ENCODE measurements around the gene CNRIP1.

The CNRIP1 gene

DNA sequence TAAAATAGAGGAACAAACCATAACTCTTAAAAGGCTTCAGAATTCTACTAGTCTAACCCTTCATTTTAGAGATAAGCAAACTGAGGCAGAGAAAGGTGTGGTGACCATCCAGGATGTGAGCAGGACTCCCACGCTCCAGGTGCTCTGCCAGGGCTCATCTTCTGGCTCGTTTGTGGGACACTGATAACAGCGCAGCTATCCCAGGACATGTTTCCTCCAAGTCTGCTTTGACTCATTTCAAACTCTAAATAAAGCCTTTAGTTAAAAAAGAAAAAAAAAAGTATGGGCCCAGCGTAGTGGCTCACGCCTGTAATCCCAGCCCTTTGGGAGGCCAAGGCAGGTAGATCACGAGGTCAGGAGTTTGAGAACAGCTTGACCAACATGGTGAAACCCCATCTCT is 28.4 kb downstream of the CNRIP1 start:
- no peak for DNase-seq

DNA sequence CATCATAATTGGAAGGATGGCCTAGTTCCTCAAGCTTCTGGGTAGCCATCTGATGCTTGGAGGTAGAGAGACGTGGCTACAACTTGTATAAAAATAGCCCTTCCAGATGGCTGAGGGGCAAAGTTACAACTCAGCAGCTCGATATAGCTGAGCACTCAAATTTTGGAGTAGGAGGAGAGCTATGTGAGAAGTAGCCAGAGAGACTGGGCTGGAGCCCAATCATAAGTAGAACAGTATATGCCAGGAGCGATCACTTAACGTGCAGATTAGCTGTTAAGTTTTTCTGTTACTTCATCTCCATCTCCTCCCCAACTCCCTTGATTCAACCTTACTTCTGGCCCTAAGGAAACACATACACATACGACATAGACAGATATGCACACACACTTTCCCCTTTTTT is 28.8 kb downstream of the CNRIP1 start:
- no peak for DNase-seq

DNA sequence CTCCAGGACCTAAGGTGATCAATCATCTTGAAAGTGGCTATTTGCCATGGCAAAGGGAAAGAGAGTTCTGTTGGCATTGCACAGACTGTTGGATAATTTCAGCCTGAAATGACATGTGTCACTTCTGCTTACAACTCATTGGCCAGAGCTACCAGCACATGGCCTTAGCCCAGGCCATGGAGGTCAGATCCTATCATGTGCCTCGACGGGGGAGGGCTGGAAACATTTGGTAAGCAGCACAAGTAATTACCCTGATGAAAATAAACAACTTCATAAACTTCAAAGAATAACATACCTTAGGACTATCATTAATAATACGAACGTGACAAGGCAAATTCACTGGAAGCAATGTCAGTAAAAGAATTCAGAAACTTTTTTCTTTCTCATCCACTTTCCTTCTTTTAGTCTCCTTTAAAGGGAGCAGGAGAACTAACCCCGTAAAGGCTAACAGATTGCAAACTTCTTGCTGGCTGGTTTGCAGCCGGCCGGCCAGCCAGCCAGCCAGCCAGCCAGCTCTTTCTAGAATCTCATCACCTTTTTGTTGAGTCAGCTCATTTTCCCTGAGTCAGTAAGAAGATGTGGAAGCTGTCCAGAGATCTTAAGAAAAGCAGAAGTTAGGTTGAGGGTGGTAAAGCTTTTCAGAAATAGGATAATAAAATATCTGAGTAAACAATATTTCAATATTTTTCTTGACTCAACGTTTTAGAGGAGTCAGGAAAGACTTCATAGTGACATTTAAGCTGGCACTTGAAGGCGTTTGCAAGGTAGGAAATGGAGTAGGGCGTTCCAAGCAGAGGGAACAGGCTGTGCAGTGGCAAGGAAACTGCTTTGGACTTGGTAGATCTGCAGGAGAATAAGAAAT is 31.9 kb downstream of the CNRIP1 start:
- no peak for DNase-seq

DNA sequence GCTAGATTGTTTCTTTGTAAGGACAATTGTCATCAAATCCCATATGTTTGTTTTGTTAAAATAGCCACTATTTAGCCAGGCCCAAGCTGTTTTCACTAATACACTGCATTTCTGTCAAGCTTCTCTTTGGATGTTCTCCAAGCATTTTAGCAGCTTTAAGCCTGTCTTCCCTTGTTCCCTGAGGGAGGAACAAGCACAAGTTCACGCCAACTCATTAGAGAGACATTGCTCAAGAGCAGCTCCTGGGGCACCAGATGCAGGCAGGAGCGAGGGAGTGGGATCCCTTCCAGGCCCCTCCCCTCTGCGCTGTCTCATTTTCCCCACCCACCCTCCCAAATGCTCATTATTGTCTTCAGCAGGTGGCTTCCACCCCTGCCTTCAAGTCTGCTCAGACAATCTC is 34.9 kb downstream of the CNRIP1 start:
- no peak for DNase-seq

DNA sequence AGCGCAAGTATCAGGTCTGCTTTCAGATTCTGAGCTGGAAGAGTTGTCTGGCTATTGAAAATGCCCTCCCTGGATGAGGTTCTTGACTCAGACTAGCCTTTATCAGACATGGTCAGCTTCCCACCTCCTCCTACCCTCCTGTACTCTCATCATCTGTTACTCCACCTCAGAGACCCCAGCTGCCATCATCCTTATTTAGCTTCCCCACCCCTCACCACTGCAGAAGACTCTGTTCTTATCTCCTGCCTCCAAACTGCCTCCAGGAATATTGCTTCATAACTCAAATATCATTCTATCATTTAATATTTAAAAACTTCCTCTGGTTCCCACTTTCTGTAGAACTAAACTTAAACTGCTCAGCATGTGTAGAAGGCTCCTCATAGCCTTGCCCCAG is 36.3 kb downstream of the CNRIP1 start:
- DNase-seq, result no peak

DNA sequence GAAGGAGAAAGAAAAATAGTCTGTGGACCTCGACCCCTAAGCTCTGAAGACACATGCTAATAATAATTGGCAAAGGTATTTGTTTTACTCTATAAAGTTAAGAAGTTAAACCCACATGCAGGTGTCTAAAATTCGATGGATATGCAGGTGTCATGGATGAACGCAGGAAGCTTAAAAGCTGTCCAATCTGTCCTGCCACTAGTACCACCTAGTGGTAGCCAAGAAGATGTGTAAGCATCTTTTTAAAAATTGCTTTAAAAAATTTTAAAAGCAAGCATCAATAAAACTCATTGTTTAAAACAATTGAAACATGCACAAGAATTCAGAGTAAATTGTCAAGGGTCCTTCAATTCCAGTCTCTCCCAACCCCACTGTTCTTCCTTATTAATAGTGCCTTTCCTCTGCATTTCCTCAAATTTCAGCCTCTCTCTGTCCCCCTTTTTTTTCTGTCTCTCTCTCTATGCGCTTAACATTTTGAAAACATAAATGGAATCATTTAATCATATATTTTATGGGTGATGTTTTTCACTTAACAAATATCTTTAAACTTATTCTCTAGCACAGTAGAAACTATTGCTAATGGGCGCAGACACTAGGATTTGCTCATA is 36.8 kb downstream of the CNRIP1 start:
- peak; percentile 5 for DNase-seq

DNA sequence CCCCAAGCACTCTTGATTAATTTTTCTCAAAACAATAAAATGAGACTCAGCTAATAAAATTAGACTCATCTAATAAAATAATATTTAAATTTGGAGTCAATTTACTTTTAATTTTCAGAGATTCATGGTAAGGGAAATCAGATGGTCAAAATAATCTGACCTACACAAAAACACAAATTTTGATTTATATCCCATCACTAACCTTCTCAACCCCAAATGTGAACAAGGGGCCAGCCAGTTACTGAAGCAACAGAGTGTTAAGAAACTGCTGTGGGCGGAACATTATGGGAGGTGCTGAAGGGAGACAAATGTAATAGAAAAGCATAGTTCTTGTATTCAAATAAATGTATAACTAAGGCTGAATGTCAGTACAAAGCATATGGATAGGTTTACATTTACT is 39.0 kb downstream of the CNRIP1 start:
- DNase-seq, result no peak

DNA sequence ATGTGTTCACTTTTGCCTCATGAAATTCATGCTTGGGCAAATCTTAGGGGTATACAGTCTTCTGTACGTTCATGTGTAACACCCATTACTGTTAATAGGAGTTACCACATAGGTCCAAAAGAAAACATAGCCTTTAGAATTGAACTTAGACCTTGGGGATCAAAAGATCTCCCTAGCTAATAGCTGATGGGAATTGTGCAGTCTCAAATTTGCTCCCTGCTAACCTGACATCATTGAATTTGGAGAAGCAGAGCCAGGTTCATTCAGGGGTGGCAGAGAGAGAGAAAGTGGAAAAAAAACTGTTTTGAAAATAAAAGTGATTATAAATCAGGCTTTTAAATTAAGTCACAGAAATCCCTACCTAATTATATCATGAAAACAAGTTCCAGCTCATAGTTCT is 39.4 kb downstream of the CNRIP1 start:
- no peak for DNase-seq

DNA sequence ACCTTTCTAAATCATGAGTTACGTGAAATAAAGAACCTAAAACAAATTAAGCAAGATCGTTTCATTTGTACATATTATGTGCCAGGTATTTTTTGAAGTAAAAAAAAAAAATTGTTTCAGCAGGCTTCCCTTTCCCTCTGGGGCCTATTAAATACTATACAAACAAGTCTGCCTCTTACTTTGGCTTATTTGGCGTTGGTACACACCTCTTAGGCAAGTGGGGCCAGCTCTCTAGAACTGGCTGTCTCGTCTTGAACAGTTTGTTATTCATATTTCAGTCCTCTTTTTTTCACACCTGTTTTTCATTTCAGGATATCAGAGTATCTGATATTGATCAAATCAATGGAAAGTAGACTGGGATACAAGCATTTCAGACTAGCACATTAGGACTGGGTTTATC is 40.1 kb downstream of the CNRIP1 start:
- DNase-seq, result no peak

DNA sequence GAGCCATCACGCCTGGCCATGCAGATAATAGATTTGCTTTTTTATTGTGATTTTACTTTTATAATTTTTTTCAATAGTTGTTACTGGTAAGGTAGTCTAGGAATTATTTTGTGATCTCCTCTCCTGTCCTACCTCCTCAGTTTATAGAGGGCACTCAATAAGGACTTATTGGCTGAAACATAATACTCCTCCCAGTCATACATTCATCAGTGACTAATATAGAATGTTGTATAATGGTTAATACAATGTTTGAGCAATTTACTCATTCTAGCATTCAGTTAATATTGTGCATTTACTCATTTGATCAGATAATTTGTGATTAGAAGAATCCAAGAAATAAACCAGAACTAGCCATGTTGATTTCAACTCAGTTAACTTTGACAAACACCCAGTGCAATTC is 41.6 kb downstream of the CNRIP1 start:
- no peak for DNase-seq

DNA sequence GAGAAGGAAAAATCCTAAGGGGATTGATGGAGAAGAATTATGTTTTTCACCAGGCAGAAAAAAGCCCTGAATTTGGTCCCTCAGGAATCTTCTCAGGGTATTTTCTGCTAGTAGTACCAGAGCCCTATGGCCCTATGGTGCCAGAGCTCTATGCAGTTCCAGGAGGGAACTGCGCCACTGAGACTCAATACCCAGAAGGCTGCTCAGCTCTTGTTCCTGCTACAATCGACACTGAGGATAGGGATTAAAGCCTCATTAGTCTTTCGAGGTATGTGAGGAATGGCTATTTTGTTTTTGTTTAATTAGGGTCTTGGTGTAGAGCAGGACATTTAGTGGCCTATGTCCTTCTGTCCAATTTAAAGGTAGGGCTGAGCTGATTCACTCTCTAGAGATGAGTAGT is 45.7 kb downstream of the CNRIP1 start:
- no peak for DNase-seq

DNA sequence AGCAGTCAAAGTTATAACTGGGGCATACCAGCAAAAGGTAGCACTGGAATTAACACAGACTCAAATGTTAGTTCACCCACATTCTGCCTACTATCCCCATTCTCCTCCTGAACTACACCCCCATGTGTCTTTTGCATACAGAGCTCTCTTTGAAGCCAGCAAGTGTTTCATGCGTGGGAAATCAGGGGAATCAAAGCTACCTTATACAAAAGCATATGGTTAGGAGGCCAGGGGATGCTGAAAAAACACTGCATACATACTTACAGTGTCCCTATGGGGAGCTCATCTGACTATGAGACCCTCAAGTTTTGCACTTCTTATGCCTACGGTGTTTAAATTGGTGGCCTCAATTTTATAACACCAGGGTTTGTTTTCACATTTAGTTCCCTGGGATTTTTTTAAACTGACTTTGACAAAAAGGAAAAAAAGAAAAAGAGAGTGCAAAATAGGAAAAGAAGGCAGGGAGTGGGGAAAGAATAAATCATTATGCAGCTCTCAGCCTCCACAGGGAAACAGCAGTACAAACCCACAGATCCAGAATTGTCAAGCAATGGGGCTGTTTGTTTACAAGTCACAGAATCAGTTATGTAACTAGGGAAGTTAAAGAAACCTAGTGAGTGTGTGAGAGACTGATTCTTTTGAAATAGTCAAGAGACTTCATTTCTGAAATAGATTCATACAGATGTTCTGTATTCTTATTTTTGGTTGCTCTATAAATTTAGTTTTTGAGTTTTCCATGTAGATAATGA is 47.3 kb downstream of the CNRIP1 start:
- DNase-seq, result no peak

DNA sequence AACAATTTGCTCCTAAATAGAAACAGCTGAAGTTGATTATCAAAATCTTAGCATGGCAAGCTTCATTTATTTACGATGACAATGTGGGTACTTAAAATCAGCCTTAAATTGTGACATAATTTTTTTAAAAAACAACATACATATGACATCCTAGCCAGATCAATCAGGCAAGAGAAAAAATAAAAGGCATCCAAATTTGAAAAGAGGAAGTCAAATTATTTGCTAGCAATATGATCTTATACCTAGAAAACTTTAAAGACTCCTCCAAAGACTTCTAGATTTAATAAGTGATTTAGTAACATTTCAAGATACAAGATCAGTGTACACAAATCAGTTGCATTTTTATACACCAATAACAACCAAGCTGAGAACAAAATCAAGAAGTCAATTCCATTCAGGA is 53.1 kb downstream of the CNRIP1 start:
- no peak for DNase-seq

DNA sequence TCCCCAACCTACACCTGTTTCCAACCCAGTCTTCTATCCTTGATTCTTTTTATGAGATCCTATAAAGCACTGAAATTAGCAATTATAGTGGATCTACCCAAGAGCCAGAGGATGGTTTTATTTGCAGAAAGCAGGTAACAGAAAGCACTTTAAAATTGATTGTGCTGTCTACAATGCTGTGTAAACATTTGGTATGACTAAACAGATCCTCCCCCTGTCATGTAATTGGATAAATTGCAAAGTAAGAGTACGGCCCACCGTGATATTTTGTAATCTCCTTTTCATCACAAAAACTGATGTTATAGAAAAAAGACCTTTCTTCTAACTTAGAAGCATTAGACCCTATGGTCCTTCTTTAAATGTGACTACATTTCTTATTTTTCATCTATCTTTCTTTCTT is 56.1 kb downstream of the CNRIP1 start:
- no peak for DNase-seq

DNA sequence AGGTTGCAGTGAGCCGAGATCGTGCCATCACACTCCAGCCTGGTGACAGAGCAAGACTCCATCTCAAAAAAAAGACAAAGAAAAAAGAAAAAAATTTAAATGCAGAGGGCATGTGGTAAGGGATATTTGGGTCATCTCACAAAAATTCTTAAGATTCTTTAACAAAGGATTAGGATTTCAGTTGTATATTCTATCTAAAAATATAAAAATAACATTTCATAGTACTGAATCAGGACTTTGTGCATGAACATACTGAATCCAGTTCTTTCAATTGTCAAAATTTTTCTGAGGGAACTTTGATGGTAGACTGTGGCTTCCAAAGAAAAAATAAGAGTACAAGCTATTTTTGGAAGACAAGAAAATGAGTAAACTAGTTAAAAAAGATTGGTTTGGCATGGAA is 60.9 kb downstream of the CNRIP1 start:
- no peak for DNase-seq

DNA sequence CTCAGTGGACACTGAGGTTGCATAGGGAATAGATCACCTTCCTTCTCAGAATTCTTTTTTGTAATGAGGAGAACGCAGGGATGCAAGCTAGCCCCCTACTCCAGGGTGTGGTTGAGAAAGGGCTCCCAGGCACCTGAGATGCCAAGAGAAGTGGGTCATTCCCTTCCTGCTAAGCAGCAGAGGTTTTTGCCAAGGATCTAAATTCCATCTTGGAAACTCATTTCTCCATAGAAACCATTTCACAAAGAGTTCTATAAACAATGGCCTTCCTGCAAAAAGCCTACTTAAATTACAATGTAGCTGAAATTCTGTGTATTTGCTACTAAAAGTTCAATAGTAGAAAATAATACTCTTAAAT is 63.7 kb downstream of the CNRIP1 start:
- no peak for DNase-seq

DNA sequence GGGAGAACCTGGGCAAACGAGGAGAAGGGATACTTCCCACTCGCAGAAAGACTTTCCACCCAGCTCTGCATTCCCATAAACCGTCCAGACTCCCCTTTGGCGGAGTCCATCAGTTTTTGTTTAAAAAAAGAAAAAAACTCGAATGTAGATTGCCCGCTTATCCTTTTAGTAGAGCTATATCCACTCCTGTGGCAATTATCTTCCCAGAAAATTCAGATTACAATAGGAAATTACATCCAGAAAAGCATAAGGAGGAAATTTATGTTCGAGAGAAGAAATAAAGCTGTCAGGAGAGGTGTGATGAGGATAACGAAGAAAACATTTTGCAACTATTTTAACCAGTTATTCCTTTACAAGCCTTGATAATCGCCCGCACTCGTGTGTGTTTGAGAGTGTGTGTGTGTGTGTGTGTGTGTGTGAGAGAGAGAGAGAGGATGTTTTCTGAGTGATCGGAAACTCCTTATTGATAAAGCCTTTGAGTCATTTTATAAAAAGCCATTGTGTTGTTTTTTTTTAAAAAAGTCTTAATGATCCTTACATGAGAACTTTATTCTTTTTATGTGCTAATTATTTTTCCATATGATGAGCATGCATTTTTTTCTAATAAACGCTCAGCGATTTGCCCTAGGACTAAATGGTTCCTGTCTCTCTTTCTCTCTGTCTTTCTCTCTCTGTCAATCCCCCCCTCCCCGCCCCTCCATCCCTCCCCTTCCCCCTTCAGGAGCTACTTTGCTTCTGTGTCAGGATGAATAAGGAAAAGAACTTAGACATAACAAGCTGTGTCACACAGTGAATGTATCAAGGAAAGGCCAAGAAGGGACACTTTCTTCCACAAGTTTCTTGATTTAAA is 66.3 kb downstream of the CNRIP1 start:
- DNase-seq, result no peak

DNA sequence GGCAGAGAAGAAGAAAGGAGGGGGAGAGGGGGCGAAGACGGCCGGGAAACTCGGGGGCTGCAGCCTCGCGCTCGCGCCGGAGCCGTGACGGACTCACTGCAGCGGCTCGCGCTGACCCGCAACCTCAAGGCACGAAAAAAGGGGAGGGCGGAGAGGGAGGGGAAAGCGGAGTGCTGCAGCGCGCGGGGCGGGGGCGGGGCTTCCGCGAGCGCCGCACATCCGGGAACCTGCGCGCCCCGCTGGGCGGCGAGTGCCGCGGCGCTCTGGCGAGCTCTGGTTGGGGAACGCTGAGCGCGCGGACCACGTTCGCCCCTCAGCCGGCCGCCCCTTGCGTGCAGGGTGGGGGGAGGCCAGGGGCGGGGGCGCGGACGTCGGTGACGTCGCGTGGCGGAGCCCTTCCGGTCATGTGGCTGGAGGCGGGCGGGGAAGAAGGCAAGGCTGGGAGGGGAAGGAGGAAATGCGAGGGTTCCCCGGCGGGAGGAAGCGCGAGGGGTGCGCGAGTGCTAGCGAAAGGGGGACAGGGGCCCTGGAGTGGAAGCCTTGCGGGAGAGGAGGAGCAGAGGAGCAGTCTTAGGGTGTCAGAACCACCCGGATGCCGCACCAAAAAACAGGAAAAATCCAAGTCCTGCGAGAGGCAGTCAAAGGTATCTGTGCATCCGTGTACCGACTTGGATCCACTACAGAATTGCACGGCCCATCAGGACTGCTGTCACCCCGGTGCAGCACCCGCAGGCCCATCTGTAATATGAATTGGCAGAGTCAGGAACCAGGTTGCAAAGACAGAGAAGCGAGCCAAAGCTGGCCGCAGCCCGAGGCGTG is 67.1 kb downstream of the CNRIP1 start, which contains the start of gene PPP3R1:
PPP3R1 (minus strand) TSS at position 133 of the 819 bp plus-strand sequence. CDS start 405 bp downstream, outside the sequence.
- DNase-seq, result peak; percentile 95

DNA sequence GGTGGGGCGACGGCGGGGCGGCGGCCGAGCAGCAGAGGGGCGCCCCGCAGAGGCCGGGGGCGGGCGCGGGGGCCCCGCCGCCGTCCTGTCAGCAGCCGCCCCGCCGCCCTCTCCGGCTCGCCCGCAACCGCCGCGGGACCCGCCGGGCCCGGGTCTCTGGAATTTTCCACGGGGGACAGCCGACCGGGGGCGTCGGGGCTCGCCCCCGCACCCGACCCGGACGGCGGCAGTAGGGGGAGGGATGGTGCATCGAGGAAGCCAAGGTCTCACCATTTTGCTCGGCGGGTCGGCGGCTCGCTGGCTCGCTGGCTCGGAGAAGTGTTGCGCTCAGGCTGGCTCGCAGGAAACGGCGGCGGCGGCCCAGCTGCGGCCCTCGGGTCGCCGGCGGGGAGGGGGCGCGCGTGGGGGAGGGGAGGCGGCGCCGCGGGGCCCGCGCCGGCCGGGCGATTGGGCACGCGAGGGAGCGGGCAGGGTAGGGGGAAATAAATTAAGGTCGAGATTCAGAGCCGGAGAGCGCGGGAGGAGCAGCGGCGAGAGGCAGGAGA is 67.8 kb downstream of the CNRIP1 start:
- peak; percentile 24 for DNase-seq

DNA sequence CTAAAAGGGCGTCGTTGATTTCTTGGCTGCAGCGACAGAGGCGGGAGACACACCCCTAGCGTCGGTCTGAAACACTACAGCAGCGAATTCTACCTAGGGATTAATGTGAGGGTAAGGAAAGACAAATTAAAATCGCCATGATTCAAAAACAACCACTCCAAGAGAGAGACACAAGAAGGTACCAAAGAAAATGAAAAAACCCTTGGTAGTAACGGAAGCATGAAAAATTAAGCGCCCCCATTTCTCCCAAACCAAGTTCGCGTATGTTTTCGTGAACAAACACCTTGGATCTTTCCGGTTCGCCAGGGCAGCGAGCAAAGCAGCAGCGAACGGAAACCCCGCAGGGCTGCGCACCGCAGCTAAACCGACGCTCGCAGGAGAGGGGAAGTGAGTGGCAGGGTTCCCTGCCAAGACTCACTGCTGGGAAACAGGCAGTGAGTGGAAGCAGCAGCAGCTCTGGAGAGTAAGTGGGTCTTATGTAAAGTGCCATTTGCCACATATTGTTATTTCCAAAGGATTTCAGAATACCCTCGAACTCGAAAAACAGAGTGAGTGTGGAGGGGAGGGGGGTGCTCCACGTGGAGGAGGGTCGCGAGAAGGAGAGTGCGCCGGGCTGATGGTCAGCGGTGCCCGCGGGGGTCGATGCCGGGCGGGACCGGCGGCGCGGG is 68.4 kb downstream of the CNRIP1 start:
- DNase-seq, result peak; percentile 78

DNA sequence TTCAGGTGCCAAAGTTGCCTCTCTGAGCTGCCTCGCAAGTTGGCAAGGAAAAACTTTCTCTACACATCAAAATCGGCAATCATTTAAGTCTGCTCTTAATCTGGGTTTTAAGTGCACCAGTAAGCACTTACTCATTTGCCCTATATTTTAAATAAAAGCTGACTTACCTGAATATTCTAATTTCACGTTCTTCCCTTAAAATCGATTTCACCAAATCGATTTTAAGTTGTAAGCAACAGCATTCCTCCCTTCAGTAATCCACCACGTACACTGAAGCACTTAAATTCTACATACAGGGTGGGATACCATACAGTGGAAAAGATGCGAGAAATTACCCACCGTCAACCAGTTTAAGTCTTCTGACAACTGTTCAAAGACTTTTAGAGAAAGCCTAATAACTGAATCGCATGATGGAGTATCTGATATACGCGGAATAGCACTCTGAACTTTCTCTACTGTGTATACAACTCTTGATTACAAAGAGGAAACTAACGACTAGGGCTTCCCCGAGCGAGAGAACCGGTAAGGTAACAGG is 69.0 kb downstream of the CNRIP1 start:
- no peak for DNase-seq

All from stimulated activated CD4-positive, alpha-beta T cell treated with anti-CD3 and anti-CD28 coated beads, Interleukin-1b, Interleukin-23, amount 100 ng/mL, for 48 hours (primary cell).